IPS-18a (cell line): ENCODE measurements around the gene ANO1.

Experiments
- H3K27ac ChIP-seq: one replicate; pipeline ENCODE4 v1.5.1; 2013; ENCODE audit warnings: low read length
- H3K27me3 ChIP-seq: one replicate; pipeline ENCODE4 v1.6.1; 2013; ENCODE audit warnings: mild to moderate bottlenecking, low read length; ENCODE audit not compliant: control insufficient read depth, insufficient read depth
- H3K36me3 ChIP-seq: one replicate; pipeline ENCODE4 v1.6.1; 2013; ENCODE audit warnings: low read depth, low read length; ENCODE audit not compliant: control insufficient read depth
- H3K4me1 ChIP-seq: one replicate; pipeline ENCODE4 v1.6.1; 2013; ENCODE audit warnings: low read depth, low read length; ENCODE audit not compliant: control insufficient read depth
- H3K4me3 ChIP-seq: one replicate; pipeline ENCODE4 v1.5.1; 2013; ENCODE audit warnings: low read length
- H3K9ac ChIP-seq: one replicate; pipeline ENCODE4 v1.6.1; 2013; ENCODE audit warnings: mild to moderate bottlenecking, low read length, moderate library complexity
- H3K9me3 ChIP-seq: one replicate; pipeline ENCODE4 v1.6.1; 2013; ENCODE audit warnings: low read depth, low read length; ENCODE audit not compliant: control insufficient read depth

The ANO1 gene

GRCh38 chr11:70180906-70181305 is 102.8 kb downstream of the ANO1 start:
- H3K27ac ChIP-seq = no peak overlapping the region
- no peak overlapping the region for H3K4me3 ChIP-seq
- no peaks in the 10 kb centered on the region for H3K9me3 ChIP-seq
- H3K9ac ChIP-seq = no peak overlapping the region
- H3K36me3 ChIP-seq = no peaks in the 10 kb centered on the region
- no peaks in the 10 kb centered on the region for H3K27me3 ChIP-seq
- no peaks in the 10 kb centered on the region for H3K4me1 ChIP-seq

- Histone ChIP-seq H3K27me3 (no peaks in the 10 kb centered on the region), H3K36me3 (no peaks in the 10 kb centered on the region), H3K9ac (no peak overlapping the region)
Observed at GRCh38 chr11:70182266-70182665, 104.1 kb downstream of the ANO1 start.

GRCh38 chr11:70183032-70183431 is 104.9 kb downstream of the ANO1 start:
- Histone ChIP-seq H3K4me1 (no peaks in the 10 kb centered on the region), H3K27me3 (no peaks in the 10 kb centered on the region), H3K36me3 (no peaks in the 10 kb centered on the region), H3K9ac (no peak overlapping the region), H3K4me3 (no peak overlapping the region), H3K27ac (no peak overlapping the region), H3K9me3 (no peaks in the 10 kb centered on the region)

More at GRCh38 chr11:70182266-70182665, 104.1 kb downstream of the ANO1 start:
- Histone ChIP-seq H3K4me1 (no peaks in the 10 kb centered on the region), H3K9me3 (no peaks in the 10 kb centered on the region), H3K27ac (no peak overlapping the region), H3K4me3 (no peak overlapping the region)

- no peak overlapping the region for H3K27ac ChIP-seq
- no peak overlapping the region for H3K9ac ChIP-seq
- no peak overlapping the region for H3K4me3 ChIP-seq
- no peaks in the 10 kb centered on the region for H3K9me3 ChIP-seq
- no peaks in the 10 kb centered on the region for H3K27me3 ChIP-seq
- H3K36me3 ChIP-seq = no peaks in the 10 kb centered on the region
- no peaks in the 10 kb centered on the region for H3K4me1 ChIP-seq
Observed at GRCh38 chr11:70183483-70184176, 105.5 kb downstream of the ANO1 start.

DNA sequence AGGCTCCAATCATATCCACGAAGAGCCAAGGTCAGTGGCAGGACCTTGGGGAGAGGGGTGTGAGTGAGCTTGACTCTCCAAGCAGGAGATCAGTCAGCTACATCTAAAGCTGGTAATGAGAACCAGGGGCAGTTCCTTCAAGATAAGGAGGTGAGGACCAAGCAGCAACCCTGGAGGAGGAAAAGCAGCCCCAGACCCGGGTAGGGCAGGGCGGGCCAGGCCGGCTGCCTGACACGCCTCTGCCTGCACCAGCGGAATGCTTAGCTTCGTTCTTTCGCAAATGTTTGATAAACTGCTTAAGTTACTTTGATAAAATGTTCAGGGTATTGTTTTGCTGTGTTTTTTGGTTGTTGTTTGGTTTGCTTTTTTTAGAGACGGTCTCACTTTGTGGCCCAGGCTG is 106.3 kb downstream of the ANO1 start:
- Histone ChIP-seq H3K9me3 (no peaks in the 10 kb centered on the region), H3K27ac (no peak overlapping the region), H3K36me3 (no peaks in the 10 kb centered on the region), H3K4me1 (no peaks in the 10 kb centered on the region), H3K4me3 (no peak overlapping the region), H3K27me3 (no peaks in the 10 kb centered on the region), H3K9ac (no peak overlapping the region)

DNA sequence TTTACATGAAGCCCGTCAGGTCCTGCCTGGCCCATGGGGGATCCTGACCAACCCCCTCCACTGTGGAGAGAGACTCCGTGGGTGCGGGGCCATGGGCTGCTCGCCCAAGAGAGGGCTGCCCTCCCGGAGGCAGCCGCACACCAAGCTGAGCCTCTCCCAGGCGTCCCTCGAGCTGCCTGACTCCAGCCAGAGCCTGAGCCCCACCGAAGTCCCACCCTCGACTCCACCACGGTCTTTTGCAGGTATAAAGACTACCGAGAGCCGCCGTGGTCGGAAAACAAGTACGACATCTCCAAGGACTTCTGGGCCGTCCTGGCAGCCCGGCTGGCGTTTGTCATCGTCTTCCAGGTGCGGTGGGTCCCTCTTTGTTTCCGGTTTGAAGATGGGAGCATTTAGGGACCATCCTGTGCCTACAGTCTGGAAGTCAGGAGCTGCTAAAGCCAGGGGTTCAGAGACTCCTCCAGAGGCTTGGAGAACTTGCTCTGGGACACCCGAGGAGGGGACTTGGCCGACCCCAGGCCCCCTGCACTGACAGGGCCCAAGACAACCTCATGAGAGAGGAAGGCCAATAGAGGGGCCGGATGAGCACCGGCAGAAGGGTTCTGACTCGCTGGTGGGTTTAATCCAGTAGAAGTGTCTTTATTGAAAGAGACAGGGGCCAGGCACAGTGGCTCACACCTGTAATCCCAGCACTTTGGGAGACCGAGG is 107.4 kb downstream of the ANO1 start:
- H3K4me1 ChIP-seq = no peaks in the 10 kb centered on the region
- H3K9ac ChIP-seq = no peak overlapping the region
- H3K9me3 ChIP-seq = no peaks in the 10 kb centered on the region
- no peak overlapping the region for H3K4me3 ChIP-seq
- no peaks in the 10 kb centered on the region for H3K36me3 ChIP-seq
- H3K27ac ChIP-seq = no peak overlapping the region
- no peaks in the 10 kb centered on the region for H3K27me3 ChIP-seq

DNA sequence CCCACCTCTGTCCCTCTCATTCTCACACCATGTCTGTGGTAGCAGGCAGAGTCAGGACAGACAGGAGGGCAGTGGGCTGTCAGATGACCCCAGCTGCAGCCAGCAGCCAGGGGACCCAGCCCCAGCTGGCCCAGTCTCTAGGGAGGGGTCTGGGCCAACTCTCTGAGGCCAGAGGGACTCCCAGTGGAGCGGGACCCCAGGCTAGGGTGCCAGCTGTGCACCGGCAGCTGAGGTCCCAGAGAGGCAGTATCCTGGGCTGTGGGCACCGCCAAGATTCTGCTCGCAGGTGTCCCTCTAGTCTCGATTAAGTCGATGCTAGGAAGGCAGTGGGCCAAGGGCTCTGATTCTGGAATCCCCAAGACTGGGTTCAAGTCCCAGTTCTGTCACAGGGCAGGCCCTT is 108.3 kb downstream of the ANO1 start:
- Histone ChIP-seq H3K4me3 (no peak overlapping the region), H3K4me1 (no peaks in the 10 kb centered on the region)

DNA sequence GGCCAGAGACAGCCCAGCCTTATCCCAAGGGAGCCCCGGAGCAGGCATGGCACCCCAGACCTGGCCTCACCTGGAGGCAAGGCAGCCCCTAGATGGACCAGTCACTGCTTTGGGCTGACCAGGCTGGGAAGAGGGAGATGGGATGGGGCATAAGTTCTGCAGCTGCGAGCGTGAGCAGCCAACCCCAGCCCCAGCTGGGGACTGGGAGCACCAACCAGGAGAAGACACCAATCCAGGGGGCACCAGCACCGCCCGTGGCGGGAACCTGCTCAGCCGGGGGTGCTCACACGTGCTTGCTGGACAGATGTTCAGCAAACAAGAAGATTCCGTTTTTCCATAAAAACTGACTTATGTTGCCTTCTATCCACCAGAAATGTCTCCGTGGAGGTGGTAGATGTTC is 108.8 kb downstream of the ANO1 start:
- Histone ChIP-seq H3K4me1 (no peaks in the 10 kb centered on the region), H3K4me3 (no peak overlapping the region), H3K9ac (no peak overlapping the region), H3K27ac (no peak overlapping the region), H3K27me3 (no peaks in the 10 kb centered on the region), H3K9me3 (no peaks in the 10 kb centered on the region), H3K36me3 (no peaks in the 10 kb centered on the region)

More for the DNA sequence above, 108.3 kb downstream of the ANO1 start:
- no peak overlapping the region for H3K27ac ChIP-seq
- H3K9me3 ChIP-seq = no peaks in the 10 kb centered on the region
- H3K36me3 ChIP-seq = no peaks in the 10 kb centered on the region
- no peak overlapping the region for H3K9ac ChIP-seq
- H3K27me3 ChIP-seq = no peaks in the 10 kb centered on the region

DNA sequence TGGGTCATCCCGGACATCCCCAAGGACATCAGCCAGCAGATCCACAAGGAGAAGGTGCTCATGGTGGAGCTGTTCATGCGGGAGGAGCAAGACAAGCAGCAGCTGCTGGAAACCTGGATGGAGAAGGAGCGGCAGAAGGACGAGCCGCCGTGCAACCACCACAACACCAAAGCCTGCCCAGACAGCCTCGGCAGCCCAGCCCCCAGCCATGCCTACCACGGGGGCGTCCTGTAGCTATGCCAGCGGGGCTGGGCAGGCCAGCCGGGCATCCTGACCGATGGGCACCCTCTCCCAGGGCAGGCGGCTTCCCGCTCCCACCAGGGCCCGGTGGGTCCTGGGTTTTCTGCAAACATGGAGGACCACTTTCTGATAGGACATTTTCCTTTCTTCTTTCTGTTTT is 109.7 kb downstream of the ANO1 start:
- H3K9ac ChIP-seq = no peak overlapping the region
- H3K27me3 ChIP-seq = no peaks in the 10 kb centered on the region

DNA sequence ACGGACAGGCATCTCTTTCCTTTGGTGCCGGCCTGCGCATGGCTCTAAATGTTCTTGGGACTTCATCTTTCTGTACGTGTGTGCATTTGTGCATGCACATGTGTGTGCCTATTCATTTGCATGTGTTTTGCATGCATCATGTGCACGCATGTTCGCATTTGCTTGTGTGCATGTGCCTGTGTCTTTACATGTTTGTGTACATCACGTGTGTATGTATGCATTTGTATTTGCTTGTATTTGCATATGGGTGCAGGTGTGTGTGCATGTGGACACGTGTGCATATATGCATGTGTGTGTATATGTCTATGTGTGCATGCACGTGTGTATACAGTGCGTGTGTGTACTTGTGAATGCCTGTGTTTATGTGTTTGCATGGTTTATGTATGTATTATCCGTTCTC is 111.5 kb downstream of the ANO1 start:
- Histone ChIP-seq H3K27ac (no peak overlapping the region), H3K27me3 (no peaks in the 10 kb centered on the region), H3K36me3 (no peaks in the 10 kb centered on the region), H3K4me1 (no peaks in the 10 kb centered on the region), H3K9ac (no peak overlapping the region), H3K4me3 (no peak overlapping the region), H3K9me3 (no peaks in the 10 kb centered on the region)

More for the DNA sequence above, 109.7 kb downstream of the ANO1 start:
- H3K4me3 ChIP-seq = no peak overlapping the region
- no peaks in the 10 kb centered on the region for H3K9me3 ChIP-seq
- H3K4me1 ChIP-seq = no peaks in the 10 kb centered on the region
- H3K36me3 ChIP-seq = no peaks in the 10 kb centered on the region
- no peak overlapping the region for H3K27ac ChIP-seq

- Histone ChIP-seq H3K9me3 (no peaks in the 10 kb centered on the region), H3K27me3 (no peaks in the 10 kb centered on the region), H3K4me1 (no peaks in the 10 kb centered on the region), H3K27ac (no peak overlapping the region), H3K4me3 (no peak overlapping the region), H3K9ac (no peak overlapping the region), H3K36me3 (no peaks in the 10 kb centered on the region)
Observed at GRCh38 chr11:70191495-70192140, 113.5 kb downstream of the ANO1 start.
